ENCODE results near the gene MROH9.

DNA sequence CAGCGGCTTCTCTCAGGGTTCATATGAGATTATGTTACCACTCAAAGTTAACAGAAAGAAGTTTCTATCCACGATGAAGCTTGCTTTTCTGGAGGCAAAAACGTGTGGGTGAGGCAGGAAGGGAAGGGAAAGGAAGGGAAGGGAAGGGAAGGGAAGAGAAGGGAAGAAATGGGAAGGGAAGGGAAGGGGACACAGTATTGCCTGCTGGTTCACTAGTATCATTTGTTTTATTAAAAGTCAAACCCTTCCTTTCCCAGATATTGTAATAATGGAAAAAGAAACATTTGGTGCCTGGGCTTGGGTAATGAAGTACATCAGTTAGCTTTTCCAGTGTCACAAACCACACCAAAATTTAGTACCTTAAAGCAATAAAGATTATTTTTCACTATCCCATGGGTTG is 18.0 kb upstream of the MROH9 start:
- TF ChIP-seq POLR2A (IDR thresholded peaks at IDR 0.05; ENCODE audit: low read length) (no peak), GATA1 (IDR thresholded peaks at IDR 0.05; ENCODE audit: low read depth, low read length) (no peak)
